HL-60/S4 treated with phorbol 12-myristate 13-acetate at 8.2 ng/mL for 4 days and 3 days (cell line): Measurements from ENCODE around the gene TSSK1B.
"Not testable (repeated sequence)": the region's sequence is repeated elsewhere in the genome, so short reads cannot be mapped to it uniquely, and the experiment has no call there.

Experiments used
- in situ Hi-C: fragments of 300-500 bp; cut with MboI; formaldehyde crosslinking; loops from 2 replicates; pipeline ENCODE4 v1.15.0; 2022; ENCODE audit warnings: low sequenced_read_pairs

TSSK1B gene

DNA sequence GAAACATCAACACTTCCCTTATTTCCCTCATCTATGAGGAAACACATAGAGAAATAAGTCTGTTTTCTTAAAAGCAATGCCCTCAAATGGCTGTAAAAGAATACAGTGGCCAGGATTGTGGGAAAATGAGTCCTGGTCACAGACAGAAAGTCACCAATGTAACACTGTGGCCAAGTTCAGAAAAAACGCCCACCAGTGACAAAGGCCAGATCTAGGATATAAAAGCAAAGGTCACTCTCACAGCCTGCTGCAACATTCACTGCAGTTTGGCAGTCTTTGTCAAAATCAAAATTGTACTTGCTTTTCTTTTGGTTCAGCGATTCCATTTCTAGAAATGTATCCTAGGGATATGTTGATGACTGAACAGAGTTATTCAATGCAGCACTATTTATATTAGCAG is 30.5 kb downstream of the TSSK1B start:
- in situ Hi-C loops, result no loop called here

GRCh38 chr5:113397986-113398385 is 36.8 kb downstream of the TSSK1B start:
- in situ Hi-C loops, result not testable (repeated sequence)

GRCh38 chr5:113397046-113397445 is 37.7 kb downstream of the TSSK1B start:
- in situ Hi-C loops, result no loop called here

DNA sequence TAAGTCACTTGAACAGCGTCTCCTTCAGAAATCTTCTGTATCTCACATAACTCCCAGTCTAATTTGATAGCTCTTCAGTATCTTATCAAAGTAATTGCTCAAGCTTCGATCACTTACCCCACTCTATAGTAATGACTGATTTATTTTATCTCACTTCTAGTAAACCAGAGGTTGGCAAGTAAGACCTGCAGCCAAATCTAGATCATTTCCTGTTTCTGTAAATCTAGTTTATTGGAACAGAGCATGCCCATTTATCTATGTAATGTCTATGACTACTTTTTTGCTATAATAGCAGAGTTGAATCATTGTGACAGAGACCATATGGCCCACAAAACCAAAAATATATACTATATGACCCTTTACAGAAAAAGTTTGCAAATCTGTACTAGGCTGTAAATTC is 40.1 kb downstream of the TSSK1B start:
- in situ Hi-C loops, result no loop called here

DNA sequence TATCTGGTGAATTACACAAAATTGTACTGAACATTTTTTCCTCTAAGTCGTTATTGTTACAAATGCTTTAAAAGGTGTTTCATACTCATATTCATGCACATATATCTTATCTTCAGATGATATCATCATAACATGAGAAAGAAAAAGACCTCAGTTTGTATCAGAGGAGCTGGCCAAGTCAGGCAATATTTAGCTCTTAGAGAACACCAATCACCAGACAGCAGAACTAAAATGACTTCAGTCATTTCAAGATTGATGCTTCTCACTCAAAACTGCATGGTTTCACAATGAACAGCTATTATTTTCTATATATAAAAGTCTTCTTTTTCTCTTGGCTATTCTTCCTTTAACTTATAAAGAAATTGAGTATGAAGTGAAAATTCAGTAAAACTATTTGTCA is 44.6 kb downstream of the TSSK1B start:
- in situ Hi-C loops, result no loop called here

DNA sequence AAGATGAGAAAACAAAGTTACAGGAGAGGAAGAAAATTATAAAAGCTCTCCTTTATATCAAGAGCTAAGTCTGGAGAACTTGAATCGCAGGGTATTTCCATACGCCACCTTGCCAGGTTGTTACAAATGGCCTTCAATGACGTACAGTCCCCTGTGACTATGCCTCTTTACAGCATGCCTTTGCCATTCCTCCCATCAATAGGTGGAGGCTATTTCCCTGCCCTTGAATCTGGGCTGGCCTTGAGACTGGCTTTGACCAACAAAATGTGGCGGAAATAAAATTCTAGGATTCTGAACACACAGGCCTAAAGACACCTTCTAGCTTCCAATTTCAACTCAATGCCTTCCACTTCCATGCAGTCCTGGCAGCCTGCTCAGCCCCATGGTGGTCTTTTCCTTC is 45.7 kb downstream of the TSSK1B start:
- in situ Hi-C loops, result no loop called here

- in situ Hi-C loops, result no loop called here
Measured at GRCh38 chr5:113387844-113388243, 46.9 kb downstream of the TSSK1B start.

DNA sequence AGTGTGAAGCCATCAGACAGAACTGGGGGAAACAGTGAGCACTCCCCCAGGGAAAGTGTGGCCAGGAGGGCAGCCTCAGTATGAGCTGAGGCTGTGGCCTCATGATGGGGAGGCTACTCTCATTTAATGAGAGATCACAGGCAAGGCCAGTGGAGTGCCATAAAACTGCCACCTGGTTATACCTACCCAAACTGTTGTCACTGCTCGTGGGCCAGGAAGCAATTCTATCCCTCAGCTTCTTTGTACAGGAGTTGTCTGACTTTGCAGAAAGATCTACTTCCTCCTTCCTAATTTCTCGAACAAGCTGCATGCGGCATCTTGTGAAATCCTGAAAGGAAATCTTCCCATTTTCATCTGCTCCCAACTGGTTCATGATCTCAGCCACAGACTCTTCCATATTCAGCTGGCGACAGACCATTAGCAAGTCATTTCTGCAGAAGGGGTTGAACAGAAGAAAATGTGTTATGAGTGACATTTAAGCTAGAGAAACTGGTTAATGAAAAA is 50.0 kb downstream of the TSSK1B start:
- in situ Hi-C loops, result no loop called here

- in situ Hi-C loops, result no loop called here
Measured at GRCh38 chr5:113382731-113383130, 52.1 kb downstream of the TSSK1B start.
